B cell (primary cell): Measurements from ENCODE around the gene ISM1.

Experiments
- CTCF ChIP-seq: fragments of 200-600 bp; IDR thresholded peaks from one replicate; pipeline ENCODE4 v1.8.0; 2022; ENCODE audit warnings: antibody characterized with exemption, mild to moderate bottlenecking
- EZH2 ChIP-seq: IDR thresholded peaks from 2 replicates; pipeline ENCODE4 v1.6.1; 2012; ENCODE audit warnings: borderline replicate concordance, low read depth, mild to moderate bottlenecking, moderate library complexity, low read length; ENCODE audit not compliant: insufficient read depth, poor library complexity, severe bottlenecking

GRCh38 chr20:13263451-13263850 is 42.4 kb downstream of the ISM1 start:
- no peak for TF ChIP-seq CTCF
- no peak for TF ChIP-seq EZH2
